Measurements from ENCODE around the gene FCHSD2.
"Not testable (repeated sequence)": the region's sequence is repeated elsewhere in the genome, so short reads cannot be mapped to it uniquely, and the experiment has no call there.

Gene FCHSD2

DNA sequence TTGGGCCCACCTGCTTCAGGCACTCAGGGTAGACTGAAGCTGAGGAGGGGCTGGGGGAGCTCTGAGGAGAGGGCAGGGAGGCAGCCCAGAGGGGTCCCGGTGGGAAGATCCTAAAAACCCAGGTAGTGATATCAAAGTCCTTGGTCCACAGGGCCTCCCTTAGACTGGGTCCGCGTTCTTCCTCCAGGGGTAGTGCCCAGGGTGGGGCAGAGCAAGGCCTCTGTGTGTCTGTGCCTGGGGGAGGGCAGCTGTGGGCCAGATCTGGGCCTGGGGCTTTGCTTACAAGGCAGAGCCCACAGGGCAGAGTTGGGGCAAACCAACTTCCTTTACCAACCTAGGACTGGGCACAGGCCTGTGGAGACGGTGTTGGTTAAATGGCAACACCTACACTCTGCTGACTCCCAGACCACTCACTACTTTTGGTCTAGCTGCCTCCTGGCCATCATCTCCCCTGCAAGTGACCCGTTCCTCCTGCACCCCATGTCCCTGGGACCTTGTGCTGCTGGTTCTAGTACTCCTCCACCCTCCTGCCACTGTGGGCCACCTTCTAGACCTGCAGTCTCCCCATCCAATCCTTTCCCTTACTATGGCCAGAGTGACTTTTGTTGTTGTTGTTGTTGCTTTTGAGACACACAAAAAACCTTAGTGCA is 312.1 kb downstream of the FCHSD2 start:
- peak; percentile 51 for DNase-seq

DNA sequence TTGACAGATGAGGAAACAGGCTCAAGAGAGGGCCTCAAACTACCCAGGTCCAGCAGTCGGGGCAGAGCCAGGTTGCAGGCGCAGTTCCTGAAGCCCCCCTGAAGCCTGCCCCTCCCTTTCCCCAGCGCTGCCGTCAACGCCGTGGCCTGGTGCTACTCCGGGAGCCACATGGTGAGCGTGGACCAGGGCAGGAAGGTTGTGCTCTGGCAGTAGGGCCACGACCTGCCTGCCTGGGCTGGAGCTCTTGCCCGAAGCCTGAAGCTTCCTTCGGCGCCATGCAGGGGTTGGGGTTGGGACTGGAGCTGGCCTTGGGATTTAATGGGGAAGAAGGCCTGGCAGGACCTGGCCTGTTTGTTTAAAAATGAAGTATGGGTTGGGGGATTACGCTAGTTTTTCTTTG is 312.9 kb downstream of the FCHSD2 start:
- no peak for DNase-seq

DNA sequence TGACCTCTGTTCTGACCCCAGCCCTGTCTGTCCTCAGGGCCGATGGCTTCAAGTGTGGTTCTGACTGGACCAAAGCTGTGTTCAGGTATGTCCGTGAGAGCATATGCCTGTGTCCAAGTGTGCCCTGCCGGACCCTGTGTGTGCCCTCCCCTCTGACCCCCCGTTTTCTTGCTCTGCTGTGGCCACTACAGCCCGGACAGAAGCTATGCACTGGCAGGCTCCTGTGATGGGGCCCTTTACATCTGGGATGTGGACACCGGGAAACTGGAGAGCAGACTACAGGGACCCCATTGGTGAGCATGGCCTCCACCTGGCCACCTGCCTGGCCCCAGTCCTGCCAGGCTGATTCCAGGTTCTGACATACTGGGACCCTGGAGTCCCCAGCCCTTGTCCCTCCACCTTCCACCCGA is 313.4 kb downstream of the FCHSD2 start:
- DNase-seq: peak; percentile 54

DNA sequence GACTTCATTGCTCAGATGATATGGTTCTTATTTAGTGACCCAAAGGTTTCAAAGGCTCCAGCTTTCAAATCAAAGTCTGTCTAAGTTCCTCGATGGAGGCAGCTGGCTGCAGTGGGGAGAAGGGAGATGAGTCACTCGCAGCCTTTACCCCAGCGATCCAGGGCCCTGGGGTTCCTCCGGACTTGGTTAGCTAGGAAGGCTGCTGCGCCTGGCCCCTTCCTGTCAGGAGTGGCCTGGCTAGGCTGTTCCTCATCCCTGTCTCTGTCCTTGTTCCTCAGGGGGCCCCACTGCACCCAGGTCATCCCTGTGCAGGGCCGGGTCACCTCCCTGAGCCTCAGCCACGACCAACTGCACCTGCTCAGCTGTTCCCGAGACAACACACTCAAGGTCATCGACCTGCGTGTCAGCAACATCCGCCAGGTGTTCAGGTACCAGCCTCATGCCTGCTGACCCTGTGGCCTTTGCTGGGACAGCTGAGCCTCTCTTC is 314.0 kb downstream of the FCHSD2 start:
- peak; percentile 57 for DNase-seq

DNA sequence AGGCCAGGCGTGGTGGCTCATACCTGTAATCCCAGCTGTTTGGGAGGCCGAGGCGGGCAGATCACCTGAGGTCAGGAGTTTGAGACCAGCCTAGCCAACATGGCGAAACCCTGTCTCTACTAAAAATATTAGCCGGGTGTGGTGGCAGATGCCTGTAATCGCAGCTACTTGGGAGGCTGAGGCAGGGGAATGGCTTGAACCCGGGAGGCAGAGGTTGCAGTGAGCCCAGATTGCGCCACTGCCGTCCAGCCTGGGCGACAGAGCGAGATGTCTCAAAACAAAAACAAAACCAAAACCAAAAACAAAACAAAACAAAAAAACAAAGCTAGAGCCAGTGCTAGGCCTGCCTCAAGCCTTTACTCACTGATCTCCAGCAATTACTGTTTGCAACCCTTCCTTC is 314.5 kb downstream of the FCHSD2 start:
- not testable (repeated sequence) for DNase-seq

DNA sequence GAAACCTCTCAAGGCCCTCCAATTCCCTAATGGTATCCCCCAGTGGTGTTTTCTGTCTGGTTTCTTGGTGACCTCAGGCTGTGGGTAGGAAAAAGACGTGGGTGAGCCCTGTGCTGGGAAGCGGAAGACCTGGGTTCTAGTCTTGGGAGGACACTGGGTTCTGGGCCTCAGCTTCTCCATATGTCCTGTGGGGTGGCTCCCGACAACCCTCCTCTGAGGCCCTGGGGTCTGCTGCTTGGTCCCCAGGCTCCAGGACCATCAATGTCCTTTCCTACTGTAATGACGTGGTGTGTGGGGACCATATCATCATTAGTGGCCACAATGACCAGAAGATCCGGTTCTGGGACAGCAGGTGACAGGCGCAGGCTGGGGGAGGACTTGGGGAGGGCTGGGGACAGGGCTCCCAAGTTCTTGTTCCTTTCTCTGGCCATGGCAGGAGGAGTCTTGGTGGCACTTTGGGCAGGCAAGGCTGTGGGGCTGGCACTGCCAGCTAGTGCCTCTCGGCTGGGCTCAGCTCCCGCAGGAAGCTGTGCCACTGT is 315.1 kb downstream of the FCHSD2 start:
- peak; percentile 48 for DNase-seq

DNA sequence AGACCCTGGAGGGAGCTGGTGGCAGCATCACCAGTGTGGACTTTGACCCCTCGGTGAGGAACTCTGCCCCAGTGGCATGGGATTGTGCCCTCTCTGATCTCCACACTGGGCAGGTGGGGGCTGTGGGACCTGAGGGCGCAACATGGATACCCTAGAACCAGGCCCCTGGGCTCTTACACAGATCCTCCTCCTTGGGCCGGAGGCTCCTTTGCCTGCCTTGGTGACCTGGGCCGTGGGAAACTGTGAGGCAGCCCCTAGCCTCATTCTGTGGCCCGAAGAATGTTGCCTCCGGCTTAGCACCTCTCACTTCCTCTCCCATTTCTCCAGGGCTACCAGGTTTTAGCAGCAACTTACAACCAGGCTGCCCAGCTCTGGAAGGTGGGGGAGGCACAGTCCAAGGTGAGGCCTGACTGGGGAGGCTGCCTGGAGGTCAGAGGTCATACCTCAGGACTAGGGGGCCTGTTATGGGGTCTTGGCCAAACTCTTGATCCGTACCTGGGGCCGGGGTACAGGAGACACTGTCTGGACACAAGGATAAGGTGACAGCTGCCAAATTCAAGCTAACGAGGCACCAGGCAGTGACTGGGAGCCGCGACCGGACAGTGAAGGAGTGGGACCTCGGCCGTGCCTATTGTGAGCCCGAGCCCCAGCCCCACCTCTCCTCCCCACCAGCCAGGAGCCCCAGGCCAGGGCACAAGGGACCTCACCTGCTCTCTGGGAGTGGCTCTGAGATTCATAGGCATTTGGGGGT is 315.8 kb downstream of the FCHSD2 start:
- DNase-seq: peak; percentile 55

DNA sequence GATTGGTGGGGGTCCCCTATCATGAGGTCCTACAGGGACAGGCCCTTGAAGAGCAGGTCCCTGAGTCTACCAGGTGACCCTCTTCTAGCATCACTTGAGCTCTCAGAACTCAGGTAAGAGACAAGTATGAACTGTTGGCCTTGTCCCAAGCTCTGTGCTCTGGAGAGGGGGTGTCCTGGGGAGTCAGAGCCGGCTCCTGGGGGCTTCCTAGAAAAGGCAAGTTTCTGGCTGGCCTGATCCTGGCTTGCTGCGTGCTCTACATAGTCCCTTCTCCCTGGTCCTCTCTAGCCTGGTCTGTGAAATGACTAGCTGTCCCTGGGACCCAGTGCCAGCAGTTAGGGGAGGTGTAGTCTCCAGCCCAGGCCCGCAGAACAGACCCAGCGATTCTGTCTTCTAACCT is 316.5 kb downstream of the FCHSD2 start:
- DNase-seq: peak; percentile 54

DNA sequence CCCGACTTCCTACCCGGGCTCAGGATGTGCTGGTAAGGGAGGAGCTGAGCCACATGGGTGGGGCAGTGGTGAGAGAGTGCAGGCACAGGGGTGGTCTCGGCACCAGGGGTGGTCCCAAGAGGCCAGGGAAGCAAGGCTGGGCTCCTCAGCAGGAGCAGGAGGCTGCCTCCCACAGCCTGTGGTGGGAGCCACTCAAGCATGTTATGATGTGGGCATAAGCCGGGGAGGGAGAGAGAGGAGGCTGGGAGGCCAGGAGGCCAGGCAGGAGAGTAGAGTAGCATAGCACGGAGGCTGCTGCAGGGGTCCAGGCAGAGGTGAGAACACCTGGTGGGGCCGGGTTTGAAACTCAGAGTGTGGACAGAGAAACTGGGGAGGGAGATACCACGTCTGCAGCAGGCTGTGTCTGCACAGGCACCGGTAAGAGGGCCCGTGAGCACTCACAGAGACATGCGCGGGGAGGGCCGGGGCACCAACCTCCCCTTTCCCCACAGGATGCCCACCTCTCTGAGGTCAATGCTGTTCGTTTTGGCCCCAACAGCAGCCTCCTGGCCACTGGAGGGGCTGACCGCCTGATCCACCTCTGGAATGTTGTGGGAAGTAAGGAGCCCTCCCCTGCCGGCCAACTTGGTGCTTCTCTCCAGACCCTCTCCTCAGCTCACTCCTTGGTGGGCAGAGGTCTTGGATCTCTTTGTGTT is 317.2 kb downstream of the FCHSD2 start:
- peak; percentile 57 for DNase-seq

DNA sequence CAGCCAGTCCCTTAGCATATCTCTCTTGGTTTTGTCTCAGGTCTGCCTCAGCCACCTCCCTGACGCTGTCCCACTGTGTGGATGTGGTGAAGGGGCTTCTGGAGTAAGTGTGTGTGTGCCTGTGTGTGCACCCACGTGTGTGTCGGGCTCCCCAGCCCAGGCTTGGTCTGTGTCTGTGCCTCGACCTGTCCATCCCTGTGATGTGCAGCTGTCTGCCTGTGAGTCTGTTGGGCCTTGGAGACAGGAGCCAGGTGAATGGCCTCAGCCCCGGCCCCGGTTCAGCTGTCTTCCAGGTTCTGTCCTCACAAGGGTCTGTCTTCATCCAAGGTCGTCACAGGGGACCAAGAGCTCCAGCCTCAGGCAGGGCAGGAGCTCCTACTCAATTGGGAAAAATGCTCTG is 318.1 kb downstream of the FCHSD2 start:
- DNase-seq: no peak

DNA sequence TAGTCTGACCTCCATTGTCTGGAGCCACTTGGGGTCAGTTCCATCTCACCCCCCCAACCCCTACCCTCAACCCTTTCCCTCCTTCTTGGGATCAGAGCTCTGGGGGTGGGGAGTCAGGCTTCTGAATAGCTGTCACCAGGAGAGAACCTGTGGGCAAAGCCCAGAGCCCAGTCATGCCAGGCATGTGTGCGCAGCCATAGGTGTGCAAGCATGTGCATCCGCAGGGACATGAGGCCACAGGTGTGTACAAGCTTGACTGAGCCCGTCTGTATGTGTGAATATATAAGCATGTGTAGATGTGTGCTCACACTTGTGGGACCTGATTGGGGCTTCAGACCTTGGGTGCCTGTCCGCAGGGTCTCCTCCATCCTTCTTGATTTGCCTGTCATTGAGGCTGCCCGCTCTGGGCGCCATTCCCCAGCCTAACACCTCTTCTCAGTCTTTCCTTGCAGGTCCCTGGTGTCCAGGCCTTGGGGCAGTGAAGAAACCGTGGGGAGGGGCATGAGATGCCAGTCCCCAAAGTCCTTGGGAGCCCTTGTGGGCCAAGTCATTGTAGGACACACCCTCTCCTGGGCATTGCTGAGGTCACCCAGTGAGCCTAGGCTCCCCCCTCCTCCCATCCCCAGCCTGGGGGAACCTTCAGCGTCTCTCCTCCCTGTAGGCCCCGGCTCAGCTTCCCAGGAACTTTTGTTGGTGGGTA is 318.9 kb downstream of the FCHSD2 start:
- no peak for DNase-seq

DNA sequence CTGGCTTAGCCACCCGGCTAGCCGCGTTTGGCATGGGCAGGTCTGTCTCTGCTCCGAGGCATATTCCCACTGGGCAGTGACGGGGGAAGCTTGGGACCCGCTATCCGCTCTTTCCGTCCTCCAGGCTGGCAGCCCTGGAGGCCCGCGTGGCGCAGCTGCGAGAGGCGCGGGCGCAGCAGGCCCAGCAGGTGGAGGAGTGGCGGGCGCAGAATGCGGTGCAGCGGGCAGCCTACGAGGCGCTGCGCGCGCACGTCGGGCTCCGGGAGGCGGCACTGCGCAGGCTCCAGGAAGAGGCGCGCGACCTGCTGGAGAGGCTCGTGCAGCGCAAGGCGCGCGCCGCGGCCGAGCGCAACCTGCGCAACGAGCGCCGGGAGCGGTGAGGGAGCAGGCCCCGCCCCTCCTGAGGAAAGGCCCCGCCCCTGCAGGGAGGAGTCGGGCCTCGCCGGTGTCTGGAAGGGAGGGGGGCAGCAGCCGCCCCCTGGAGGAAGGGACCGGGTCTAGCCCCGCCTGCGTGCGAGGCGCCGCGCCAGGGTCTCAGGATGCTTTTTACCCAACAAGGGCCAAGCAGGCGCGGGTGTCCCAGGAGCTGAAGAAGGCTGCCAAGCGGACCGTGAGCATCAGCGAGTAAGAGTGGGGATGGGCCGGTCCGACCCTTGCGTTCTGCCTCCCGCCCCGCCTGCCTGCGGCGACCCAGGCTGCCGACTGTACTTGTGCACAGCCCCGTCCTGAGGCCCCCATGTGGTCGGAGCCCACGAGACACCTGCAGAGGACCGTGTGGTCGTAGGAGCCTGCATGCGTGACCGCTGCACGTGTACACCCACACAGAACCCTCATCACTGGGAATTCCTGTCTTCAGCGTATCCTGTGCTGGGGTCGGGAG is 320.0 kb downstream of the FCHSD2 start:
- peak; percentile 98 for DNase-seq

DNA sequence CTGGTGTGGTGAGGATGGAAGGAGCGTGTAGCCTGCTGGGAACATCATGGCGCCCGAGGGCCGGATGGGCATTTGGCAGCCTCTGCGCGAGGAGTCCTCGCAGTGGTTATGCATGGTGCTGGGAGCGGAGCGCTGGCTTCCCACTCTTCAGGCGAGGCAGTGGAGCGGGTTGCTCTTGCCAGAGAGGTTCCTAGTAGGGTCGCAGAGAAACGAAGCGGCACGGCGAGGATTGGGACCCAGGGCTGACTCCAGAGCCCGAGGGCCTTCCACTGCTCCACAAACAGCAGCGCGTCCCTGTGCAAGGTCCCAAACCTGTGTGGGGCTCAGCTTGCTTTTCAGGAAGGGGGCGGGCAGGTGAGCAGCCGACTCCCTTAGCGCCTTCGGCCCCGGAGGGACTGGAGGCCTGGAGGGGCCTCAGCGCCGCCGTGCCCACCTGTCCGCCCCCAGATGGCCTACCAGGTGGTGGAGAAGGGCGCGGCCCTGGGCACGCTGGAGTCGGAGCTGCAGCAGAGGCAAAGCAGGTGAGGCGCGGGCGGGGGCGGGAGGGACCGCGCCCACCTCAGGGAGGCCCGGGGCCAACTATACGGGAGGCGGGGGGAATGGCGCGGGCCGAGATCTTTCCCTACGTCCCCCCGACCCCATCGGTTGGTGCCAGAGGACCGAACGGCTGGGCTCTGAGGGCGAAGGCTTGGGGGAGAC is 320.7 kb downstream of the FCHSD2 start:
- no peak for DNase-seq

DNA sequence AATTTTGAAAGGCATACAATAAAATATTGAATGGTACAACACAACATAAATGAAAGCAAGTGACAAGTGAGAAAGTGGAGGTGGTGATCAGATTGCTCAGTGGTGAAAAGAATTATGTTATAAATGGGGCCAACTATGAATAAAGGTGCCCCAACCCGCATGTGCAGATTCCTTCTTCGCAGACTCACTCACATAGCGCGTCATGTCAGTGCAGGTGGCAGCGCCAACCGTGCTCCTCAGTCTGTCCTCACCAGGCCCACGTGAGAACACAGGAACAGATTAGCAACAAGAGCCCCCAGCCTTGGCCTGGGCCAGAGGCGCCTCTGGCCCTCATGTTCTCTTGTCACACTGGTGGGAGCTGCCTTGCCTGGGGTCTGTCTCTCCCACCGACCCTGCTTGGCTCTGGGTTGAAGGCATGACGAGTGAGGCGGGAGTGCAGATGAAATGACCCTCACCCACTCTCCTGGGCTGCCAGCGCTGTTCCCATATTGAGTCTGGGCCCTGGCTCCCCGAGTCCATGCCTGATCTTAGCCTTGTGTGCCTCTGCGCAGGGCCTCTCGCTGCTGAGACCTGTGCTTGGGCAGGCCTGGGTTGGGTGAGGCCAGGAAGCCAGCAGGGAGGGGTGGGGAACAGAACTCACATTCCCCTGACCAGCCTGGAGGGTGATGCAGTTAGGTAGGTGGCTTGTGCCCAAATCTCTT is 321.5 kb downstream of the FCHSD2 start:
- DNase-seq: no peak

DNA sequence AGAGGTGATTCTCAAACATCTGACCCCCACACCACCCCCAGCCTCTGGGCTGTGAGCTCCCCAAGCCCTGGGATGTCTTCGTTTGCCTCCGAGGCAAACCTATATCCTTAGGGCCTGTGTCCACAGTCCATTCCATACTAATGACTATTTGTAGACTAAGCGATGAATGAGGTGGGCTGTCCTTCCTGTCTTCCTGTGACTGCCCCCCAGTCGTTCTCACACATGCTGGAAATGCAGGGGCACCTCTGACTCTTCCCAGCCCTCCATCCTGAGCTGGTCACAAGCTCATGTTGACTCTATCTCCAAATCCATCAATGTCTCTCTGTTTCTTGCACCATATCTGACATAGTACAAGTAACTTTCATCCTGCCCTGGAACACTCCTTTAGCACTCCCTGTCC is 323.1 kb downstream of the FCHSD2 start:
- DNase-seq: no peak

DNA sequence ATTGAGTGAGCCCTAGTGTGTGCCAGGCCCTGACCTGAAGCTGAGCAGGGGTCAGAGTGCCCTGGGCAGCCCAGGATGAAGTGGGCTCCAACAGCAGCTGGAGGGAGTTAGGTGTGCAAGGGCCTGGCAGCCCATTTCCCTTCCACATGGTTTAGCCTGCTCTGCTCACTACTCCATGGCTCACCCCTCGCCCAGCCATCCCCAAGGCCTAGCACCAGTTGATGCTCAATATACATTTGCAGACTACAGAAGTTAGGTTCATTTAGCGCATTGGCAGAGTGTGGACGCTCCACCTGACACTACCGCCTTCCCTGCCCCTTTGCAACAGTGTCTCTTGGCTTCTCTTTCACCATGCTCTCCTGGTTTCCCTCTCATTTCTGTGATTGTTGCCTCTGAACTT is 324.2 kb downstream of the FCHSD2 start:
- DNase-seq: no peak

DNA sequence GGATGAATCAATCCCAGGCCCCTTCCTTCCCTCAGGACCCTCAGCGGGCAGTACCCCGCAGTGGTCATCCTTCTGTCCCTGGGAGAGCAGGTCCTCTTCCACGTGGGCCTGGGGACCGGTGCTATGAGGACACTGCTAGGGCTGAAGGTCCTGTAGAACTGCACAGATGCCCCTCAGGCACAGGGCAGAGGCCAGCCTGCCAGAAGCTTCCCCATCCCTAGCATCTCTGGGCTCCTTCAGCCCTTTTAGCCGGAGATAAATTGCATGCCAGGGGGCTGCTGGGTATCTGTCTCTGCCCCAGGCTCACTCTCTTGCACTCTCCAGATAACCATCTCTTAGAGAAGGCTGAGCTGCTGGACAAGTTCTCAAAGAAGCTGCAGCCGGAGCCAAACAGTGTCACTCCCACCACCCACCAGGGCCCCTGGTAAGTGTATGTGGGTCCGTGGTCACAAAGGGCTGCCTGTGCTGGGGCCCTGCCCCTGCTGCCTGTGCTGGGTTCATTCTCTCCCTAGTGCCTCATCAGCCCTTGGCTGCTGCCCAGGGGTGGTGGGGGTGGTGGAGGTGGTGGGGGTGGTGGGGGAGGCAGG is 325.6 kb downstream of the FCHSD2 start:
- no peak for DNase-seq

DNA sequence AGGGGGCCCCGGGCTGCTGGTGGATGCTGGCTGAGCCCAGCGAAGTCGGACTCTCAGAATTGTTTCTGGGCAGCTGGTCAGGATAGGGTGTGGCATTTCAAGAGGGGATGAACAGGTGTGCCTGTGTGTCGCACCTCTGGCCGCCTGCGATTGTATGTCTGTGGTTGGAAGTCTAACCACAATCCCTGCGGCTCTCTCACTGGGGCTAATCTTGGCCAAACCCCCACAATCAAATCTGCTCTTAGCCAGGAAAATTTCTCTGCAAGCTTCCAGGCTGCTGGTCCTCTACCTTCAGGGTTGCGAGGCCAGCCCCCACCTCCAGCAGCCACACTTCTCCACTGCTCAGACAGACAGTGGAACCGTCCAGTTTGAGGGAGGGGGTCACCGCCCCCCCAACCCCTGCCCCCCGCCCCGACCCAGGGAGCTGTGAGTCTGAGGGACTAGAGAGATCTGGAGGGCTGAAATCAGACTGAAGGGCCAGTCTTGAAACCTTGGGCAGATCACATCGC is 327.0 kb downstream of the FCHSD2 start:
- no peak for DNase-seq

DNA sequence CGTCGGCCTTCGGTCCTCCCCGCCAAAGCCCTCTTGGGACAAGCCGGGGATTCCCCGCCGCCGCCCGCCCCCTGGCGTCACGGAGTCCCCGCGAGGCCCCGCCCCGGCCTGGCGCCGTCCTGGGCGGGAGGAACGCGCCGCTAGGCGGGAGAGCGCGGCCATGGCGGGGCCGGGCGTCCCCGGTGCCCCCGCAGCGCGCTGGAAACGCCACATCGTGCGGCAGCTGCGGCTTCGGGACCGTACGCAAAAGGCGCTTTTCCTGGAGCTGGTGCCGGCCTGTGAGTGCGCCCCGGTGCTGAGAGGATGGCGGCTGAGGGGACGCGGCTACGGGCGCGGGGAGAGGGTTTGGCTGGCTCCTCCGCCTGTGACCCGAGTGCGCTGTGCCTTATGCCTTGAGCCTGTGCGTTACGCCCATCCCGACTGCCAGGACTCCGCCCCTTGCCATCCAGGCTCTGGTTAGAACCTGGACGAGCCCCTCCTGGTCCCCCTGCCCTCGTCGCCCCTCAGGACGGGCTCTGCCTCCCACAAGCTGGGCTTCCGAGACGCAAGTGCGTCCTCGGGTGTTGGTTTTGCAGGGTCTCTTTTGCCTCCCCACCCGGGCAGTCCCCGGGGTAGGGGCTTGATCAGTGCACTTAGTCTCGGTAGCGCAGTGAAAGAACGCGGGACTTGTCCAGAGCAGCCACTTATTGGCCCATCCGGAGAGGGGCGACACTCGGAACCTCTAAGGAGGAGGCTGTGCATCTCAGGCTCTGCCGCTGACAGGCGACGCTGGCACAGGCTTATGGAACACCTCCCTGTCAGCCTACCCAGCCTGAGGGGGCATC is 327.6 kb downstream of the FCHSD2 start, which contains the start of gene ATG16L2:
TSS of gene ATG16L2 (plus strand) at position 126 of the 824 bp plus-strand sequence. CDS start at position 161, 35 bp downstream.
- no peak for DNase-seq
